MG63 (cell line): Measurements from ENCODE around the gene ZNF423. TPM values are rescaled to one million over a fixed set of nuclear protein-coding genes. Genes with fewer than 3 reads are reported as not detected.

ENCODE experiments used
- DNase-seq: peaks from one replicate; pipeline ENCODE4 v3.0.0-alpha.2; 2020
- H3K27me3 ChIP-seq: fragments of 250-450 bp; sonication (Bioruptor Pico); 2 replicates; pipeline ENCODE4 v1.5.1; 2020; ENCODE audit warnings: mild to moderate bottlenecking, moderate library complexity
- H3K36me3 ChIP-seq: fragments of 250-450 bp; sonication (Bioruptor Pico); 2 replicates; pipeline ENCODE4 v1.5.1; 2020; ENCODE audit warnings: mild to moderate bottlenecking, moderate library complexity
- H3K4me3 ChIP-seq: fragments of 250-450 bp; sonication (Bioruptor Pico); 2 replicates; pipeline ENCODE4 v1.5.1; 2020; ENCODE audit warnings: mild to moderate bottlenecking, moderate library complexity
- H3K9me3 ChIP-seq: fragments of 250-450 bp; sonication (Bioruptor Pico); 2 replicates; pipeline ENCODE4 v1.5.1; 2020; ENCODE audit warnings: mild to moderate bottlenecking, moderate library complexity
- total RNA-seq: library from RNA; depleted of rRNA; stranded (reverse); fragments of >200 nt; shearing (Covaris generic); gene quantifications from 2 replicates; pipeline ENCODE4 v1.2.3, GENCODE V29; 2014; ENCODE audit warnings: low replicate concordance

The ZNF423 gene
- total RNA-seq, 1 experiment from 2014 or later, result 0.07 TPM

- no peak for DNase-seq
- Histone ChIP-seq H3K27me3 (no peaks in the 10 kb centered on the region), H3K9me3 (no peaks in the 10 kb centered on the region), H3K36me3 (no peaks in the 10 kb centered on the region), H3K4me3 (no peak overlapping the region)
Observed at GRCh38 chr16:49742428-49743202, 113.3 kb downstream of the ZNF423 start.

- Histone ChIP-seq H3K4me3 (no peak overlapping the region), H3K27me3 (no peaks in the 10 kb centered on the region), H3K9me3 (no peaks in the 10 kb centered on the region), H3K36me3 (no peaks in the 10 kb centered on the region)
- no peak for DNase-seq
Observed at GRCh38 chr16:49740256-49740655, 115.7 kb downstream of the ZNF423 start.

- H3K36me3 ChIP-seq, result no peaks in the 10 kb centered on the region
- DNase-seq, result no peak
Observed at GRCh38 chr16:49739381-49739780, 116.5 kb downstream of the ZNF423 start.

GRCh38 chr16:49738832-49739231 is 117.1 kb downstream of the ZNF423 start:
- DNase-seq, result no peak
- no peaks in the 10 kb centered on the region for H3K9me3 ChIP-seq
- no peak overlapping the region for H3K4me3 ChIP-seq
- no peaks in the 10 kb centered on the region for H3K36me3 ChIP-seq
- no peaks in the 10 kb centered on the region for H3K27me3 ChIP-seq

More at GRCh38 chr16:49739381-49739780, 116.5 kb downstream of the ZNF423 start:
- H3K27me3 ChIP-seq, result no peaks in the 10 kb centered on the region
- no peak overlapping the region for H3K4me3 ChIP-seq
- no peaks in the 10 kb centered on the region for H3K9me3 ChIP-seq

DNA sequence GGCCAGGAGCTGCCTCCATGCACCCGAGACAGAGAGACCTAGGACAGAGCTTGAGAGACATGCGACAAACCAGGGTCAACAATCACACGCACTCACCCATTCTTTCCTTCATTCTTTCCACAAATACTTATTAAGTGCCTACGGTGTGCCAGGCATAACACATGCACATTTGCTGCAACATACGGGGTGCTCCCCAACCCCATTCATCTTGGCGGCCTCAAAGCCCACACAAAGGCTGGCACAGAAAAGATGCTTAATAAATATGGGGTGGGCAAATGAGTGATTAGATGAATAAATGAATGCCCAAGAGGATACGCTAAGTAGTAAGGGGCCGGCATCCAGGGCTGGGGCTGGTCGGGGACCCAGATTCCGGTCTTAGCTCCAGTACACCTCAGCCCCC is 117.9 kb downstream of the ZNF423 start:
- no peak overlapping the region for H3K4me3 ChIP-seq
- no peaks in the 10 kb centered on the region for H3K9me3 ChIP-seq
- DNase-seq, result no peak
- no peaks in the 10 kb centered on the region for H3K36me3 ChIP-seq
- no peaks in the 10 kb centered on the region for H3K27me3 ChIP-seq

DNA sequence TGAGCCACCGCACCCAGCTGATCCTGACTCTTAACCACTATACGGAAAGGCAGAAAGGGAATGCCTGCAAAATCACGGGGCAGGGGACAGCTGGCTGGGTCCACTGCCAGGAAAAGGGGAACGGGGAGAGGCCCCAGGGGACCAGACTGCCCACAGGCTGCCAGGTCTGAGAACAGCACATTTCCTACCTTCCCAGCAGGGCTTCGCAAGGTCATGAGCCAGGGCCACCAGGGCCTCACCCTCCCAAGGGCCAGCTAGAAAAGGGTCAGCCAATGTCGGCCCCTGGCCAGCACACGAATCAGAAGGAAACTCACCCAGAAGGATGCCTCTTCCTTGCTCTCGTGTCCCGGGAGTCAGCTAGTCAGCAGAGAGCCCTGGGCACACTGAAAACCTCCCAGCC is 118.4 kb downstream of the ZNF423 start:
- DNase-seq, result peak; percentile 9
- no peaks in the 10 kb centered on the region for H3K9me3 ChIP-seq
- no peaks in the 10 kb centered on the region for H3K27me3 ChIP-seq
- no peak overlapping the region for H3K4me3 ChIP-seq
- H3K36me3 ChIP-seq, result no peaks in the 10 kb centered on the region

GRCh38 chr16:49734331-49734730 is 121.6 kb downstream of the ZNF423 start:
- Histone ChIP-seq H3K4me3 (no peak overlapping the region), H3K27me3 (no peaks in the 10 kb centered on the region), H3K36me3 (no peaks in the 10 kb centered on the region), H3K9me3 (no peaks in the 10 kb centered on the region)
- no peak for DNase-seq

DNA sequence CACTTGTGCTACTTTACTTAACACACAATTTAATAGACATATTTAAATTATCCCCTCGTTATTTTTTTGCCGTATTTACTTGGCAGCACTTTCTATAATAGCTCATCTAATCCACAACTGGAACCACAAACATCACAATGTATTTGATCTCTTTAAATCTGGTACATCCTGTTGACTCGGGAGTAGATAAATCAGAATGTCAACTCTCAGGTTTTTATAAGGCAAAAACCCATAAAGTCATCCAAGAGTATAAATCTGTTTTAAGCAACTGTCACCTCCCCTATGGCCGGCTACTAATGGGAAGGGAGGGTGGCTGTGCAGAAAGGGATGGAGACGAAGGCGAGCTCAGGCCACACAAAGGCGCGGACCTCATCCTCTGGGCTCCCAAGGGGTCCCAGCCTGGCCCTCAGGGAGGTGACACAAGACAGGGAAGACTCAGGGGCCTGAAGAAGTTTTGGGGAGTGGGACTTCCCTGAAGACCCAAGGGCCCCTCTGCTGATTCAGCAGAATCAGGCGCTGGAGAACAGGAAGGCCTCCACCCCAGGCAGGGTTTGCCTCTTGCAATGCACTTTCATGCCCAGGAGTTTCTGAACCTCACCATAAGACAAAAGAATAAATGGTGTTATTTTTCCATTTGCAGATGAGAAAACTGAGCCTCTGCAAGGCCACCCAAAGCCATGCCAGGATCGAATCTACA is 122.5 kb downstream of the ZNF423 start:
- DNase-seq, result no peak
- Histone ChIP-seq H3K9me3 (no peaks in the 10 kb centered on the region), H3K4me3 (no peak overlapping the region), H3K27me3 (no peaks in the 10 kb centered on the region), H3K36me3 (no peaks in the 10 kb centered on the region)

DNA sequence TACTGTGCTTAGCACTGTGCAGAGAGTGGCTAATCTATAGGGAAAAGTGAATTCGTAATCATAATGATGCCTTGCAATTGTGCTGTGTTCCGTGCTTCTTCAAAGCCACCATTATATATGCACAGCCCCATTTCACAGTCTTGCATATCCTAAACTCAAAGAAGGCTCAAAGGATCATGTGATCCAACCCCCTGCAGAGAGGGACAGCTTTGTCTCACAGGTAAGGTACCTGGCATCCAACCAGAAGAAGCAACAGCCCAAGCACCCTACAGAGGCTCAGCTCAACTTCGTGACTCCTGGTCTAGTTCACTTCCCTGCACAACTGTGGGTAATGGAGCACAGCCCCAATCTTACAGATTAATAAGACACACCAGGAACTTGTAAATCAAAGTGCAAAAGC is 124.0 kb downstream of the ZNF423 start:
- no peak for DNase-seq
- H3K4me3 ChIP-seq, result no peak overlapping the region
- no peaks in the 10 kb centered on the region for H3K27me3 ChIP-seq
- H3K9me3 ChIP-seq, result no peaks in the 10 kb centered on the region
- no peaks in the 10 kb centered on the region for H3K36me3 ChIP-seq

DNA sequence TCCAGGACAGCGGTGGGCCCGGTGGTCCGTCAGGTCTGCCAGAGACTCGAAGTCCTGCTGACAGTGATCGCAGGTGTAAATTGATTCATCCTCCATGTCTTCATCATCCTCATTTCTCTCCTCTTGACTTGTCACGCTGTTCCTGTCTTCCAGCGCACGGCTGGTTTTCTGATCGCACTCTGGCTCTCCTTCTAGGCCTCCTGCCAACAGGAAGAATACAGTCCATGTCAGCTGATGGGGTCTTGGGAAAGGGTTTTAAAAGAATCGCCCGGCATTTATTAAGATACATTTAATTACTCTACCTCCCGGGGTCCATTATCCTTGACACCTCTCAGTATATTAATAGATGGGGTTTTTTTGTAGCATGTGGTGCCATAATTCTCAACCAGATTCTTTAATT is 125.1 kb downstream of the ZNF423 start:
- Histone ChIP-seq H3K36me3 (no peaks in the 10 kb centered on the region), H3K9me3 (no peaks in the 10 kb centered on the region), H3K27me3 (no peaks in the 10 kb centered on the region), H3K4me3 (no peak overlapping the region)
- DNase-seq, result no peak

- Histone ChIP-seq H3K27me3 (no peaks in the 10 kb centered on the region), H3K9me3 (no peaks in the 10 kb centered on the region), H3K36me3 (no peaks in the 10 kb centered on the region), H3K4me3 (no peak overlapping the region)
- DNase-seq, result no peak
Observed at GRCh38 chr16:49727611-49728010, 128.3 kb downstream of the ZNF423 start.

- DNase-seq, result no peak
- Histone ChIP-seq H3K9me3 (no peaks in the 10 kb centered on the region), H3K4me3 (no peak overlapping the region), H3K27me3 (no peaks in the 10 kb centered on the region), H3K36me3 (no peaks in the 10 kb centered on the region)
Observed at GRCh38 chr16:49726155-49726554, 129.8 kb downstream of the ZNF423 start.

- H3K36me3 ChIP-seq, result no peaks in the 10 kb centered on the region
- no peaks in the 10 kb centered on the region for H3K9me3 ChIP-seq
- H3K4me3 ChIP-seq, result no peak overlapping the region
- H3K27me3 ChIP-seq, result no peaks in the 10 kb centered on the region
- no peak for DNase-seq
Observed at GRCh38 chr16:49725651-49726050, 130.3 kb downstream of the ZNF423 start.

DNA sequence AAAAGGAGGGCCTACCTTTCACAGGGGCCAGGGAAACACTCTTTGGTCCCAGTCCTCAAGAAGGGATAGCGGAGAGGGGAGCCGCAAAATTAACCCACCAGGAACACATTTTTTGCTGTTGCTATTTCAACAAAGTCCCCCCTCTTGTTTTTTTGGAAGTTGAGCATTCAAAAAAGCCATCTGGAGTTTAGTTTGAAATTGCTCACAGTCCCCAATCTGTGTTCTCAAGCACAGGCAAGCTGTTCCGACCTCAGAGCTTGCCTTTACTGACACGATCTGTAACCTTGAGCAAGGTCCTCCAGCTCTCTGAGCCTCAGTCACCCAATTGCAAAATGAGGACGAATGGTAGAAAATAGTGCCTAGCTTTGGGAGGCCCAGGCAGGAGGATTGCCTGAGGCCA is 131.1 kb downstream of the ZNF423 start:
- Histone ChIP-seq H3K27me3 (no peaks in the 10 kb centered on the region), H3K36me3 (no peaks in the 10 kb centered on the region), H3K4me3 (no peak overlapping the region), H3K9me3 (no peaks in the 10 kb centered on the region)
- DNase-seq, result no peak

DNA sequence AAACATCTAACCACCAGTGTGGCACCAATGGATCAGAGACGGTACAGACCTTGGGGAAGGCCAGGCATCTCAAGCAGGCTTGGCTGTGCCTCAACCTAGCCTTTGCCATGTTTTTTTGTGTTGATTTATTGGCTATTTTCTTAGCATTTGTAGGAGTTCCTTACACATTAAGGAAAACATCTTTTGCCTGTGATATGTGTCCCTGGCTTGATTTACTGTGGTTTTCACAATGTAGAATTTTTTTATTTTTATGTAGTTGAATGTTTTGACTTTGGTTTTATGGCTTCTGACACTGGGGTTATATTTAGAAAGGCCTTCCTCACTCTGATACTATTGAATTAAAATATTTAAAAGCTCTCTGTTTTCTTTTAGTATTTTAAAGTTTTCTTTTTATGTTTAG is 132.6 kb downstream of the ZNF423 start:
- Histone ChIP-seq H3K27me3 (no peaks in the 10 kb centered on the region), H3K9me3 (no peaks in the 10 kb centered on the region), H3K36me3 (no peaks in the 10 kb centered on the region), H3K4me3 (no peak overlapping the region)
- DNase-seq, result no peak

- no peaks in the 10 kb centered on the region for H3K36me3 ChIP-seq
- no peak for DNase-seq
- no peaks in the 10 kb centered on the region for H3K27me3 ChIP-seq
- H3K4me3 ChIP-seq, result no peak overlapping the region
- H3K9me3 ChIP-seq, result no peaks in the 10 kb centered on the region
Observed at GRCh38 chr16:49720225-49720624, 135.7 kb downstream of the ZNF423 start.

DNA sequence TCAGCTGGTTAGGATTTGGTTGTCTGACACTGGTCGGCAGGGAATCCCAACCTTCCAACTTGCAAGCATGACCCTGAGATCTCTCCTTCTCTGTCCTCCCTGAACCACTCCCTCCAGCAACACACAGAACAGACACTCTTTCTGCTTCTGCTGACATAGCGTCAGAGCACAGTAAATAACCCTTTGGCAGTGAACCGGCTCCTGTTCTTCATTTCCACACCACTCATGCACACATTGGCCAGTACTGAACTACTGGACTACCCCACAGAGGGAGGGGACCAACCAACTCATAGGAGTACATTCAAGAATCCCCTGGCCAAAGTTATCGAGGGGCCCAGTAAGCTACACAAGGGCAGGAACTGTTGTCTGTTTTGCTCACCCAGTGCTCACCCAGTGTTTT is 138.2 kb downstream of the ZNF423 start:
- Histone ChIP-seq H3K4me3 (no peak overlapping the region), H3K36me3 (no peaks in the 10 kb centered on the region), H3K27me3 (no peaks in the 10 kb centered on the region), H3K9me3 (no peaks in the 10 kb centered on the region)
- DNase-seq, result no peak

- DNase-seq, result no peak
- Histone ChIP-seq H3K36me3 (no peaks in the 10 kb centered on the region), H3K4me3 (no peak overlapping the region), H3K9me3 (no peaks in the 10 kb centered on the region), H3K27me3 (no peaks in the 10 kb centered on the region)
Observed at GRCh38 chr16:49716339-49716934, 139.5 kb downstream of the ZNF423 start.
